ENCODE measurements around the gene ACACB. TPM values are rescaled to one million over a fixed set of nuclear protein-coding genes. Genes with fewer than 3 reads are reported as not detected.

The ACACB gene
- total RNA-seq, 1 donor from 2014 or later, result 0.84 TPM

- TF ChIP-seq, protein P1, sequence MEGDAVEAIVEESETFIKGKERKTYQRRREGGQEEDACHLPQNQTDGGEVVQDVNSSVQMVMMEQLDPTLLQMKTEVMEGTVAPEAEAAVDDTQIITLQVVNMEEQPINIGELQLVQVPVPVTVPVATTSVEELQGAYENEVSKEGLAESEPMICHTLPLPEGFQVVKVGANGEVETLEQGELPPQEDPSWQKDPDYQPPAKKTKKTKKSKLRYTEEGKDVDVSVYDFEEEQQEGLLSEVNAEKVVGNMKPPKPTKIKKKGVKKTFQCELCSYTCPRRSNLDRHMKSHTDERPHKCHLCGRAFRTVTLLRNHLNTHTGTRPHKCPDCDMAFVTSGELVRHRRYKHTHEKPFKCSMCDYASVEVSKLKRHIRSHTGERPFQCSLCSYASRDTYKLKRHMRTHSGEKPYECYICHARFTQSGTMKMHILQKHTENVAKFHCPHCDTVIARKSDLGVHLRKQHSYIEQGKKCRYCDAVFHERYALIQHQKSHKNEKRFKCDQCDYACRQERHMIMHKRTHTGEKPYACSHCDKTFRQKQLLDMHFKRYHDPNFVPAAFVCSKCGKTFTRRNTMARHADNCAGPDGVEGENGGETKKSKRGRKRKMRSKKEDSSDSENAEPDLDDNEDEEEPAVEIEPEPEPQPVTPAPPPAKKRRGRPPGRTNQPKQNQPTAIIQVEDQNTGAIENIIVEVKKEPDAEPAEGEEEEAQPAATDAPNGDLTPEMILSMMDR (IDR thresholded peaks at IDR 0.05; ENCODE audit: insufficient read depth, low read length, poor library complexity, severe bottlenecking), result no peak
- no peak overlapping the region for H3K4me3 ChIP-seq (ENCODE audit: low read depth, low read length)
- DNase-seq (ENCODE audit: low read depth), result no peak
- no peaks in the 10 kb centered on the region for H3K36me3 ChIP-seq (ENCODE audit: control insufficient read depth, insufficient read depth, low read length)
- no peaks in the 10 kb centered on the region for H3K27me3 ChIP-seq (ENCODE audit: control insufficient read depth, insufficient read depth, low read length)
Measured at GRCh38 chr12:109185441-109185840, 69.1 kb downstream of the ACACB start.

DNA sequence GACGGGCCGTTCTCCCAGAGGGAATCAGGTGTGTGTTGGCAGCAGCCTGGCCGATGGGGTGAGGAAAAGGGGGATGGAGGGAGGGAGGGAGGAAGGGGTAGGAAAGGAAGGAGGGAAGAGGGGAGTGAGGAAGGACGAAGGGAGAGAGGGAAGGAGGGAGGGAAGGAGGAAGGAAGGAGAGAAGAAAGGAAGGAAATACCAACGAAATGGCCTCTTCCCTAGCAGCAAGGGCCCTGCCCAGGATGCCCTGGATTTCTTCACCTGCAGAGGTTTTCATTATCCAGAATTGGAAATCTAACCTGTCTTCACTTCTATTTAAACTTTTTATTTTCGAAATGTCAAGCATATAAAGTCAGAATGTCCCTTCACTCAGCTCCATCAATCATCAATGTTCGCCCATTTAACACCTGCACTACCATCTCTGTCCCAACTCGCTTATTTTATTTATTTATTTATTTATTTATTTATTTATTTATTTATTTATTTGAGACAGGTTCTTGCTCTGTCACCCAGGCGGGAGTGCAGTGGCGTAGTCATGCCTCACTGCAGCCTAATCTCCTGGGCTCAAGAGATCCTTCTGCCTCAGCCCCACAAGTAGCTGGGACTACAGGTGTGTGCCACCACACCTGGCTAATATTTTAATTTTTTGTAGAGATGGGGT lies 70.7 kb downstream of the ACACB start:
- Histone ChIP-seq H3K36me3 (ENCODE audit: control insufficient read depth, insufficient read depth, low read length) (no peaks in the 10 kb centered on the region), H3K4me3 (ENCODE audit: low read depth, low read length) (no peak overlapping the region), H3K27me3 (ENCODE audit: control insufficient read depth, insufficient read depth, low read length) (no peaks in the 10 kb centered on the region)
- DNase-seq (ENCODE audit: low read depth), result no peak
- TF ChIP-seq, protein P1 (IDR thresholded peaks at IDR 0.05; ENCODE audit: insufficient read depth, low read length, poor library complexity, severe bottlenecking), result no peak

DNA sequence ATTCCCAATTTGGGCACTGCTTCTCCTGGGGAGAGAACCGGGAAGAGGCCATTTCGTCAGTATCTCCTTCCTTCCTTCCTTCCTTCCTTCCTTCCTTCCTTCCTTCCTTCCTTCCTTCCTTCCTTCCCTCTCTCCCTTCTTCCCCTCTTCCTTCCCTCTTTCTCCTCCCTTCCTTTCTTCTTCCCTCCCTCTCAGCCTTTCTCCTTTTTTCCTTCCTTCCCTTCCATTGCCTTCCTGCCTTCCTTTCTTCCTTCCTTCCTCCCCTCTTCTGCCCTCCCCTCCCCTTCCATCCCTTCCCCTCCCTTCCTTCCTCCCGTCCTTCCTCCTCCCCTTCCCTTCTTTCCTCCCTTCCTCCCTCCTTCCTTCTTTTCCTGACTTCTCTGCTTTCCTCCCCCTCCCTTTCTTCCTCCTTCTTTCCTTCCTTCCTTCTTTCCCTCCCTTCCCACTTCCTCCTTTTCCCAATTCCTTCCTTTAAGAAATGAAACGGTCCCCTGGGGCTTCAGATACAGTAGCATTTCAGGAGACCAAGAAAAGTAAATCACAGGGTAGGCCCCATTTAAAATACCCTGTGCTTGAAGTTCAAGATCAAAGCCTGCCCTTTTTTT lies 71.8 kb downstream of the ACACB start:
- no peaks in the 10 kb centered on the region for H3K36me3 ChIP-seq (ENCODE audit: control insufficient read depth, insufficient read depth, low read length)
- DNase-seq (ENCODE audit: low read depth), result no peak
- TF ChIP-seq, protein P1 (IDR thresholded peaks at IDR 0.05; ENCODE audit: insufficient read depth, low read length, poor library complexity, severe bottlenecking), result no peak
- H3K4me3 ChIP-seq (ENCODE audit: low read depth, low read length), result no peak overlapping the region
- H3K27me3 ChIP-seq (ENCODE audit: control insufficient read depth, insufficient read depth, low read length), result no peaks in the 10 kb centered on the region

DNA sequence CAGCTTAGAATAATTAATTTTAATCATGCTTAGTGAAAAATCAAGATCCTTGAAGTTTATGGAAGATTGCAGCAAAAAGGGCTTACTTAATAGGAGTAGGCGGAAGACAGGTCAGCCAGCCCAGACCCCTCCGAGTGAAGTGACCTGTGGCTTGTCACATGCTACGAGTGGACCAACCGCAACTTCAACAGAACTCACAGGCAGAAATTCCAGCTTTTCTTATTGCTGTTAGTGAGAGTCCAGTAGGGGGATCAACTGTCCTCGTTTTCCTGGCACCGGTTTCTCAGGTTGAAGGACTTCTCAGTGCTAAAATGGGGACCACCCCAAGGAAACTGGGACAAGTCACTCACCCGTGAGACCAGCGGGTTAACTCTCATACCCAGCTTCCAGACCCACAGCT lies 72.9 kb downstream of the ACACB start:
- TF ChIP-seq, protein P1 (IDR thresholded peaks at IDR 0.05; ENCODE audit: insufficient read depth, low read length, poor library complexity, severe bottlenecking), result no peak
- H3K27me3 ChIP-seq (ENCODE audit: control insufficient read depth, insufficient read depth, low read length), result no peaks in the 10 kb centered on the region
- H3K36me3 ChIP-seq (ENCODE audit: control insufficient read depth, insufficient read depth, low read length), result no peaks in the 10 kb centered on the region
- no peak overlapping the region for H3K4me3 ChIP-seq (ENCODE audit: low read depth, low read length)
- no peak for DNase-seq (ENCODE audit: low read depth)

DNA sequence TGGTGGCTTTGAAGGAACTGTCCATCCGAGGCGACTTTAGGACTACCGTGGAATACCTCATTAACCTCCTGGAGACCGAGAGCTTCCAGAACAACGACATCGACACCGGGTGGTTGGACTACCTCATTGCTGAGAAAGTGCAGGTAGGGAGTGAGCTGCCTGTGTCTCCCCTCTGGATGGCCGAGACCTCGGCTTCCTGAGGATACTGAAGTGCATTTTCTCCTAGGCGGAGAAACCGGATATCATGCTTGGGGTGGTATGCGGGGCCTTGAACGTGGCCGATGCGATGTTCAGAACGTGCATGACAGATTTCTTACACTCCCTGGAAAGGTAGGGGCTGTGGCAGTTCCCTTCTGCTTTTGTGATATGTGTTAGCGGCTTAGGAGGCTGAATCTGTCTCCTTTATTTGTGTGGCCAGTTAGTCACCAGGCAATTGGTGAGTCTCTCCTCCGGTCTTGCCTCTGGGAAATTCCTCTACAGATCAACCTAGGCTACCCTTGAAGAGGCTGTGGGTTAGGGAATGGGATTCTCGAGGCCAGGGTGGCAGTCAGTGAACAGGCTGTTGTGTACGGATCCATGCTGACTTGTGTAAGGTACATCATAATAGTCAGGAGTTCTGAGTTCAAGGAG lies 75.3 kb downstream of the ACACB start:
- H3K27me3 ChIP-seq (ENCODE audit: control insufficient read depth, insufficient read depth, low read length), result no peaks in the 10 kb centered on the region
- DNase-seq (ENCODE audit: low read depth), result no peak
- H3K36me3 ChIP-seq (ENCODE audit: control insufficient read depth, insufficient read depth, low read length), result no peaks in the 10 kb centered on the region
- TF ChIP-seq, protein P1 (IDR thresholded peaks at IDR 0.05; ENCODE audit: insufficient read depth, low read length, poor library complexity, severe bottlenecking), result no peak
- H3K4me3 ChIP-seq (ENCODE audit: low read depth, low read length), result no peak overlapping the region
